Measurements from ENCODE around the gene DNAH10.
"Not testable (repeated sequence)": the region's sequence is repeated elsewhere in the genome, so short reads cannot be mapped to it uniquely, and the experiment has no call there.

Gene DNAH10

GRCh38 chr12:123748161-123748560 lies 13.9 kb upstream of the DNAH10 start:
- no peak for DNase-seq (ENCODE audit: low read depth in 1 of 2, low spot score in 1 of 2)

DNA sequence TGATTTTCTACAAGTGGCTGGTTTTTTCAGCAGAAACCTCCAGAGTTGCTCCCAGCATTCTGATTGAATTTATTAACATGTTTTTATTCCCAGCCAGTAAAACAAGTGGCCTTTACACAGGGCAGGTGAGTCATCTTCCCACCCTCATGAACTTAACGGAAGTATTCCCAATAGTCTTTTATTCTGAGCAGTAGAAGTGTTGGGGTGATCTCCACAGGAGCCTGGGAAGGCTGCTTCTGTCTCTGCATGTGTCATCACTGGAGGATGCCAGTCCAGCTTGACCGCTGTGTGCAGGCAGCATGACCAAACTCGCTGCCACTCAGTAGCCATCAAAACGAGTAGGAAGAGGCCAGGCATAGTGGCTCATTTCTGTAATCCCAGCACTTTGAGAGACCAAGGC lies 13.4 kb upstream of the DNAH10 start:
- no peak for DNase-seq (ENCODE audit: low read depth in 1 of 2, low spot score in 1 of 2)

DNA sequence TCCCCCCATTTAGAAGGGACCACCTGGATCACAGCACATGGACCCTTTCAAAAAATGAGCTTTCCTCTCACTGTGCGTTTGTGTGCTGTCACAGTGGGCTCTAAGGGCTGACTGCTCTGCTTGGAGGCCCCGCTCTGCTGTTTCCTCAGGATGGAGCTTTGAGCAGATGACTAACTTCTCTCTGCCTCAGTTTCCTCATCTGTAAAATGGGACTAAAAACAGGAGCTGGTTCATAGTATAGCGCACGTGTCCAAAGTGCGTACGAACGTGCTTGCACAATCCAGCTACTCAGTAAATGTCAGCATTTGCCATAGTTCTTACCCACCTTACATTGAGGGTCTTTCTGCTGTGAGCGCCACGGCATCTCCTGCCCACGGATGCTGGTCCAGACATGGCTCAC lies 12.7 kb upstream of the DNAH10 start:
- no peak for DNase-seq (ENCODE audit: low read depth in 1 of 2, low spot score in 1 of 2)

- no peak for DNase-seq (ENCODE audit: low read depth in 1 of 2, low spot score in 1 of 2)
Measured at GRCh38 chr12:123750159-123750656, 11.9 kb upstream of the DNAH10 start.

DNA sequence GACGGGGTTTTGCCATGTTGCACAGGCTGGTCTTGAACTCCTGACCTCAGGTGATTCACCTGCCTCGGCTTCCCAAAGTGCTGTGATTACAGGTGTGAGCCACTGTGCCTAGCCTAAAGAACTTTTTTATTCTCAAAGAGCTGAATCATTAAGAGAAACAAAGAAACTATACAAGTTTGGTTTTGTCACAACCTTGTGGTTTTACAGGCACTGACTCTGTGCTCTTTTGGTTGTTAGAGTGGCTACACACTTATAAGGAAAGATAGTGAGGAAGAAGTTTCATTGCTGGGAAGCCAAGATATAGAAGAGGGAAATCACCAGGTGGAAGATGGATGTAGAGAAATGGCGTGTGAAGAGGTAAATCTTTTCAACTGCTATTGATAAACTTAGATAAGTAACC lies 10.1 kb upstream of the DNAH10 start:
- no peak for DNase-seq (ENCODE audit: low read depth in 1 of 2, low spot score in 1 of 2)

GRCh38 chr12:123754041-123754772 lies 7.9 kb upstream of the DNAH10 start:
- no peak for DNase-seq (ENCODE audit: low read depth in 1 of 2, low spot score in 1 of 2)

DNA sequence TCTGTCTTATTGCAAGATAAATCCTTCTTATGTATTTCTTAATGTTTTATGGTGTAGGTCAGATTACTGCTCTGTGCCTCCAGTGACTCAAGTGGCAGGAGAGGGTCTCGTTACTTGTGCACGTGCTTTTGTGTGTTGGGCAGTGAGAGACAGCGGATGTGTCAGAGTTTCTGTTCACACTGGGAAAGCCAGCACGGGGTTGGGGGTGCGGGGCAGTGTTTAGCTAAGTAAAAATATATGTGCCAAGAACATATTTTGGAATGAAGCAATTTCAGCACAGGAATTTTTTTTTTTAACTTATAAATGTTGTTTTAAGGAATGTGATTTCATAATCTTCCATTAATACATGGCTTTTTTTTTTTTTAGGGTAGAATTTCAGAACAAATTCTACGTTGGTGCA lies 4.5 kb upstream of the DNAH10 start:
- DNase-seq (ENCODE audit: low read depth in 1 of 2, low spot score in 1 of 2), result no peak

DNA sequence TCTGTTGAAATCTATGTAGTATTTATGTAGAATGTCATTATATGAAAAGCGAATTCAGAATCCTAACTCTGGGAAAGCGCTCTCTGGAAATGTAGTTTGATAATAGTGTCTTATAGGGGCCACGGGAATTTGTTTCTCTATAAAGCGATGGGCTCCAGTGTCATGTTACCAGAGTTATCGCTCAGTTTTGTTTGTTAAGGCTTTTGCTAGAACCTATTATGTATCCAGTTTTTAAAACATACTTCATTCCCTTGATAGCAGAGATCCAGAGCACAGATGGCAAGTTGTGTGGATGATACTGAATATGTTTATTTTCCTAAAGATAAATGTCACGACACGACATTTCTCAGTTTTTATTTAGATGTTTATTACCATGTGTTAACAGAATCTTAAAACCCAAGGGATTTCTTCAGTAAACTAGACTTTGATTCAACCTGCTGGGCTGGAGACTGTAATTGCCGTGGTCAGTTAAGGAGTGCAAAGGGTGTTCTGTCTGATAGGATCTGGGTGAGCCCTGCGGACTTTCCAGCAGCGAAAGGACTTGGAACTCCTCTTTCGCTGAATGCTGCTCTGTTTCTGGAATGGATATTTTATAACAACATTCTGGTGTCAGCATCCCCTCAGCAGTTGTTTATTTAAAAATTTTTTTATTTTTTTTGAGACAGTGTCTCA lies 1.7 kb upstream of the DNAH10 start:
- no peak for DNase-seq (ENCODE audit: low read depth in 1 of 2, low spot score in 1 of 2)

- no peak for DNase-seq (ENCODE audit: low read depth in 1 of 2, low spot score in 1 of 2)
Measured at GRCh38 chr12:123762715-123763052, 583 bp downstream of the DNAH10 start.

GRCh38 chr12:123763093-123763492 lies 992 bp downstream of the DNAH10 start:
- DNase-seq (ENCODE audit: low read depth in 1 of 2, low spot score in 1 of 2), result no peak

DNA sequence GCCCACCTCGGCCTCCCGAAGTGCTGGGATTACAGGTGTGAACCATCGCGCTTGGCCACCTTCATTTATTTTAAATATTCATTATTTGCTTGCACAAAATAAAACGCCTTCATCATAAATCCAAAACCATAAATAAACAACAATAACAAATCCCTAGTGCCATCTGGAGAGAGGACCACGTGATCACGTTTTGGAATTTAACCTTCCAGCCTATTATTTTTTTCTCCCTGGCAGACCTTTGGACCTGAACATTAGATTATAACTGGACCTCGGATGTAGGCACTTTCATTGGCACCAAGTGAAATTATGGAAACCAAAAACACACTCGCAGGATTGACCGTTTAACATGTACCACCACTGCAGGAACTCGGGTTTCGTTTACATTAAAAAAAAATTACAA lies 2.0 kb downstream of the DNAH10 start:
- DNase-seq (ENCODE audit: low read depth in 1 of 2, low spot score in 1 of 2), result no peak

DNA sequence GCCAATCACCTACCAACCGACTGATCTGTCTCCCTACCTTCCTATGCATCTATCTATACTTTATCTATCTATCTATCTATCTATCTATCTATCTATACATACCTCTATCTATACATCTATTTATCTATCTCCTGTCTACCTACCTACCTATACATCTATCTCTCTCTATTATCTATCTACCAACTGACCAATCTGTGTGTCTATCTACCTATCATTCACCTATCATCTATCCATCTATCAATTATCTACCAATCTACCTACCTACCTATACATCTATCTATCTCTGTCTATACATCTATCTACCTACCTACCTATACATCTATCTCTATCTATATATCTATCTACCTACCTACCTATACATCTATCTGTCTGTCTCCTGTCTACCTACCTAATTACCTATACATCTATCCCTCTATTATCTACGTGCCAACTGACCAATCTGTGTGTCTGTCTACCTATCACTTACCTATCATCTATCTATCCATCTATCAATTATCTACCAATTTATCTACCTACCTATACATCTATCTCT lies 3.5 kb downstream of the DNAH10 start:
- DNase-seq (ENCODE audit: low read depth in 1 of 2, low spot score in 1 of 2), result no peak

GRCh38 chr12:123767613-123768012 lies 5.5 kb downstream of the DNAH10 start:
- DNase-seq (ENCODE audit: low read depth in 1 of 2, low spot score in 1 of 2), result no peak

GRCh38 chr12:123771261-123771660 lies 9.2 kb downstream of the DNAH10 start:
- DNase-seq (ENCODE audit: low read depth in 1 of 2, low spot score in 1 of 2), result no peak

- no peak for DNase-seq (ENCODE audit: low read depth in 1 of 2, low spot score in 1 of 2)
Measured at GRCh38 chr12:123772074-123772473, 10.0 kb downstream of the DNAH10 start.

DNA sequence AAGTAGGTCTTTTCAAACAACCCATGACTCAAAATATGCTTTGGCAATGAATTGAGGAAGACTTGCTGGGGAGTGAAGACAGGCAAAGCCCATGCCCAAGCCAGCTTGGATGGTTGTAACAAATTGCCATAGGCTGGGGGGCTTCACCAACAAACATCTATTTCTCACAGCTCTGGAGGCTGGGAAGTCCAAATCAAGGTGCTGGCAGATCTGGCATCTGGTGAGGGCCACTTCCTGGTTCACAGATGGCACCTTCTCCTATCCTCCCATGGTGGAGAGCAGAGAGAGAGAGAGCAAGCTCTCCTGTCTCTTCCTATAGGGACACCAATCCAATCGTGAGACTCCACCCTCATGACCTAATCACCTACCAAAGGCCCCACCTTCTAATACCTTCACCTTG lies 11.3 kb downstream of the DNAH10 start:
- no peak for DNase-seq (ENCODE audit: low read depth in 1 of 2, low spot score in 1 of 2)

- DNase-seq (ENCODE audit: low read depth in 1 of 2, low spot score in 1 of 2), result no peak
Measured at GRCh38 chr12:123779551-123779950, 17.4 kb downstream of the DNAH10 start.

DNA sequence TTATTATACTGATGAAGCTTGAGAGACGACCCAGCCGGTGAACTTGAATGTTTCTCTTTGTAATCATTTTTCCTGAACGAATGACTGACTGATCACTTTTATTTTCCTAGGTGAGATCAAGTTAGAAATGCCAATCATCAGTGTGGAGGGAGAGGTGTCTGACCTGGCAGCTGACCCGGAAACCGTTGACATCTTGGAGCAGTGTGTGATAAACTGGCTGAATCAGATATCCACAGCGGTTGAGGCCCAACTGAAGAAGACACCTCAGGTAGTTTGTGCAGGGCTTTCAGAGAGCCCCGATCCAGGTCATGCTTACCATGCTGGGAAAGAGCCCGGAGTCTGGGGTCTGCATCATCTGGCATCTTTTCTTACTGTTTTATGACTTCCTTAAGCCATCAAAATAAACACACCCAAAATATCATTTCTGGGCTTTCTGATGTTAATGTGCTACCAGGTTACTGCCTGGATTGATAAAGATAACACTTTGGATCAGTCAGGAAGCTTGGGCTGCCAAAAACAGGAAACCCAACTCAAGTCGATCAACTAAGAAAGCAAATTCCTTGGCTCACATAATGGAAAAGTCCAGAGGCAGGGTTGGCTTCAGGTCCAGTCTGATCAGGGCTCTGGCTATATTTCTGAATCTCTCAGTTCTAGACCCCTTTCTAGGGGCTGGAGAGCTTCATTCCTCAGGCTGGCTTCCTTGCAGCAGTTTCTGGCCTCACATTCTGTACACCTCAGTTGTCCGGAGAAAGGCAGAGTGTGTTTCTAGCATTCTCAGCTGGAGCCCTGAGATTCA lies 21.1 kb downstream of the DNAH10 start:
- no peak for DNase-seq (ENCODE audit: low read depth in 1 of 2, low spot score in 1 of 2)

DNA sequence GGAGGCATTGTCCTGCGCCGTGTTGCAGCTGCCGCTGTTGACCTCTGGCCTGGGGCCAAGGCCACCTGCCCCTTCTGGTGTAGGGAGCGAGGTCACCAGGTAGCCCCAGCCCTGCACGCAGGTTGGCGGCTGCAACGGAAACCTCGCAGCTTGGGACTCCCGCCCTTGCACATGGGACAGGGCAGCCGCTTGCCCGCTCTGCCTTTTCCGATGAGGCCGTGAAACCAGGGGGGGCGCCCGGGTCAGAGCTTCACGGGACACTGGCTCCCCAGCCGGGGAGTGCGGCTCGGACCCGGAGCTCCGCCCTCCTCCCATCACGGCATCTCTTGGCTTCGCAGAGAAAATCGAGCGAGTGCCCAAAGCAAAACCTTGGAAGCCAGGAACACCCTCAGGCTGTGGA lies 25.4 kb downstream of the DNAH10 start:
- no peak for DNase-seq (ENCODE audit: low read depth in 1 of 2, low spot score in 1 of 2)

- no peak for DNase-seq (ENCODE audit: low read depth in 1 of 2, low spot score in 1 of 2)
Measured at GRCh38 chr12:123788541-123788940, 26.4 kb downstream of the DNAH10 start.

GRCh38 chr12:123789422-123789821 lies 27.3 kb downstream of the DNAH10 start:
- DNase-seq (ENCODE audit: low read depth in 1 of 2, low spot score in 1 of 2), result not testable (repeated sequence)
